ENCODE measurements around the gene RPS15. TPM values are rescaled to one million over a fixed set of nuclear protein-coding genes. Genes with fewer than 3 reads are reported as not detected.
"Not testable (repeated sequence)": the region's sequence is repeated elsewhere in the genome, so short reads cannot be mapped to it uniquely, and the experiment has no call there.

Gene RPS15
- total and polyA plus RNA-seq, 8 donors: 596 to 1,709 (median 905) TPM

GRCh38 chr19:1417145-1417544 lies 21.1 kb upstream of the RPS15 start:
- Histone ChIP-seq H3K36me3 (peaks cover 0 to 29% (median 22%) of the 10 kb centered on the region in 3 donors), H3K27me3 (no peaks in the 10 kb centered on the region), H3K4me1 (peaks cover 45 to 52% (median 49%) of the 10 kb centered on the region in 3 donors), H3K4me3 (no peak overlapping the region), H3K27ac (peak overlapping the region in 1 of 4 donors; percentile 86), H3K9me3 (no peaks in the 10 kb centered on the region)
- DNase-seq (peak in 1 of 6 donors; percentile 46), FAIRE-seq (no peak), ATAC-seq (no peak)
- WGBS, 2 donors: 71 to 73% methylated on average over 21 of the region's 21 CpGs
- intact Hi-C loops (cut with DNase I): no loop called here
- no peak for TF ChIP-seq CTCF (IDR thresholded peaks at IDR 0.05)

- Histone ChIP-seq H3K4me1 (peaks cover 38 to 49% (median 41%) of the 10 kb centered on the region in 3 donors), H3K27ac (peak overlapping the region in 1 of 4 donors; percentile 86)
- ATAC-seq: no peak
Measured at GRCh38 chr19:1417681-1418495, 20.3 kb upstream of the RPS15 start.

GRCh38 chr19:1418496-1418775 lies 19.8 kb upstream of the RPS15 start:
- H3K36me3 ChIP-seq: peaks cover 0 to 40% (median 35%) of the 10 kb centered on the region in 3 donors
- no peak for TF ChIP-seq CTCF (IDR thresholded peaks at IDR 0.05)
- peaks cover 37 to 44% (median 39%) of the 10 kb centered on the region in 3 donors for H3K4me1 ChIP-seq
- FAIRE-seq (no peak), DNase-seq (no peak), ATAC-seq (no peak)
- intact Hi-C loops (cut with DNase I): no loop called here
- WGBS, 2 donors: 83 to 84% methylated on average over 10 to 13 of the region's 13 CpGs
- H3K4me3 ChIP-seq: no peak overlapping the region
- no peak overlapping the region for H3K27ac ChIP-seq
- no peaks in the 10 kb centered on the region for H3K9me3 ChIP-seq
- H3K27me3 ChIP-seq: no peaks in the 10 kb centered on the region

More at GRCh38 chr19:1417681-1418495, 20.3 kb upstream of the RPS15 start:
- FAIRE-seq (no peak), DNase-seq (peak in 1 of 6 donors; percentile 26)
- intact Hi-C loops (cut with DNase I): no loop called here
- Histone ChIP-seq H3K9me3 (no peaks in the 10 kb centered on the region), H3K27me3 (no peaks in the 10 kb centered on the region), H3K36me3 (peaks cover 0 to 34% (median 29%) of the 10 kb centered on the region in 3 donors), H3K4me3 (no peak overlapping the region)
- 40 to 54% methylated on average over 30 of the region's 30 CpGs for WGBS, 2 donors
- no peak for TF ChIP-seq CTCF (IDR thresholded peaks at IDR 0.05)

GRCh38 chr19:1418951-1419738 lies 19.1 kb upstream of the RPS15 start:
- H3K36me3 ChIP-seq: peaks cover 0 to 45% (median 40%) of the 10 kb centered on the region in 3 donors
- no peak overlapping the region for H3K4me3 ChIP-seq
- H3K4me1 ChIP-seq: peaks cover 37 to 41% (median 38%) of the 10 kb centered on the region in 3 donors
- TF ChIP-seq CTCF (IDR thresholded peaks at IDR 0.05): no peak
- no peak overlapping the region for H3K27ac ChIP-seq
- DNase-seq (peak in 2 of 6 donors; percentile 30 to 52), FAIRE-seq (no peak), ATAC-seq (no peak)
- 82 to 84% methylated on average over 21 of the region's 21 CpGs for WGBS, 2 donors
- no peaks in the 10 kb centered on the region for H3K9me3 ChIP-seq
- no peaks in the 10 kb centered on the region for H3K27me3 ChIP-seq
- intact Hi-C loops (cut with DNase I): no loop called here

- H3K4me1 ChIP-seq: peaks cover 29 to 32% (median 30%) of the 10 kb centered on the region in 3 donors
- H3K4me3 ChIP-seq; H3K27me3 ChIP-seq; DNase-seq; ATAC-seq; FAIRE-seq; H3K27ac ChIP-seq; intact Hi-C loops (cut with DNase I); H3K9me3 ChIP-seq: not testable (repeated sequence)
- 95% methylated on average over 25 to 30 of the region's 43 CpGs for WGBS, 2 donors
- H3K36me3 ChIP-seq: peaks cover 0 to 45% (median 40%) of the 10 kb centered on the region in 3 donors
Measured at GRCh38 chr19:1420085-1420484, 18.1 kb upstream of the RPS15 start.
